Measurements from ENCODE around the gene NR2E1.

GRCh38 chr6:108127056-108127455, 38.8 kb upstream of the NR2E1 start:
- TF ChIP-seq ZNF670 (tag by site-specific recombination; IDR thresholded peaks at IDR 0.05; ENCODE audit: low read depth): no peak
- no peak for TF ChIP-seq PRDM6 (tag by site-specific recombination; IDR thresholded peaks at IDR 0.05)
- no peak for TF ChIP-seq ZNF521 (tag by site-specific recombination; IDR thresholded peaks at IDR 0.05)
- no peak for TF ChIP-seq CTCF (tag by site-specific recombination; IDR thresholded peaks at IDR 0.05)
- TF ChIP-seq REST (tag by site-specific recombination; IDR thresholded peaks at IDR 0.05): no peak
- no peak for TF ChIP-seq ZNF518A (tag by site-specific recombination; conservative IDR thresholded peaks at IDR 0.05; ENCODE audit: low read depth)
- no peak for TF ChIP-seq TSHZ1 (tag by site-specific recombination; IDR thresholded peaks at IDR 0.05; ENCODE audit: borderline replicate concordance)

Data from HEK293 (cell line).